ENCODE data around the gene RHOBTB3. TPM values are rescaled to one million over a fixed set of nuclear protein-coding genes. Genes with fewer than 3 reads are reported as not detected.

RHOBTB3 gene
- total RNA-seq, 1 experiment from 2014 or later = 6.8 TPM

DNA sequence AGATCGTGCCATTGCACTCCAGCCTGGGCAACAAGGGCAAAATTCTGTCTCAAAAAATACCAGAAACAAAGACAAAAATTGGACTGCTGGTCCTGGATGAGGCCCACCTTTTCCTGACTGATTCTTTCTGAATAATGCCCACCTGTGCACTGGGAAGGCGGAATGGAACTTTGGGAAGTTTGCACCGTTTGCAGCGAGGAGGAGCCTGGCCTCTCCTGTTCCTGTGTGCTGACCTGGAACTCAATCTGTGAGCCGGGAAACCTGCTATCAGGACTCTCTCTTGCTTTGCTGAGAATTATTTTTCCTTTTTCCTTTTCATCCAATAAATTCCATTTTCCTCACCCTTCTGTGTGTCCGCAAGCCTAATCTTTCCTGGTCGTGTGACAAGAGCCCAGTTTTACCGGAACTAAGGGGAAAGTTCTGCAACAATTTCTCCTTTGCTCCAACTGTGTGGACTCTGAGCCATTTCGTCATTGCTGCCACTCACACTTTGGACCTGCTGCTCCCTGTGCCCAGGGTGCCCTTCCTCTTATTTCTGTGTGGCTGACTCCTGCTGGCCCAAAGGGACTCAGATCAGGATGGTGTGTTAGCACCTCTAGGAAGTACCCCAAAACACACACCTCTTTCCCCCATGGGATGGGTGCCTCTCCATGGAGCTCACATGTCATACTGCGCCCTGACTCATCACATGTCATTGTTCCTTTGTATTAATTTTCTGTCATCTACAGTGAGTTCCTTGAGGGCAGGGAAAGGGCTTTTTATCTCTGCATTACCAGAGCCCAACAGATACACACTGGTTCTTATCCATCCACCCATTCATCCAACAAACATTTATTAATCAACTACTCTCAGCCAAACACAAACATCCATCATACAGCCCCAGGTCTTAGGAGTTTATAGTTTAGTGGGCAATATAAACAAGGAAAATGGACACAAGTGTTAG lies 96.1 kb downstream of the RHOBTB3 start:
- H2BK12ac ChIP-seq (ENCODE audit: insufficient read length, low read depth, low read length) = no peak overlapping the region
- H2BK120ac ChIP-seq (ENCODE audit: low read depth, low read length, poor library complexity, severe bottlenecking) = no peak overlapping the region
- no peak for DNase-seq
- no peak overlapping the region for H3K14ac ChIP-seq (ENCODE audit: insufficient read depth, low read length)
- H3K4ac ChIP-seq (ENCODE audit: low read depth, low read length) = no peak overlapping the region
- no peak overlapping the region for H4K91ac ChIP-seq (ENCODE audit: insufficient read length, low read depth, low read length)
- H3K27ac Mint-ChIP-seq = no peak overlapping the region
- H3K9me3 Mint-ChIP-seq = no peaks in the 10 kb centered on the region
- no peak overlapping the region for H4K5ac ChIP-seq (ENCODE audit: insufficient read length, low read depth, low read length)
- H4K8ac ChIP-seq (replicated peaks; ENCODE audit: insufficient read length, low read depth, low read length) = no peak overlapping the region
- H3K23me2 ChIP-seq (ENCODE audit: insufficient read length, low read depth, low read length, poor library complexity, severe bottlenecking) = peaks cover 5% of the 10 kb centered on the region
- no peak overlapping the region for H2BK20ac ChIP-seq (ENCODE audit: low read depth, low read length, poor library complexity, severe bottlenecking)
- H3K36me3 Mint-ChIP-seq (ENCODE audit: insufficient read depth in 1 of 3, low read depth in 3 of 3) = no peaks in the 10 kb centered on the region
- no peak overlapping the region for H3K4me2 ChIP-seq (ENCODE audit: insufficient read depth, insufficient read length, low read length)
- no peak overlapping the region for H3K18ac ChIP-seq (ENCODE audit: insufficient read length, low read depth, low read length)
- TF ChIP-seq, protein P1, sequence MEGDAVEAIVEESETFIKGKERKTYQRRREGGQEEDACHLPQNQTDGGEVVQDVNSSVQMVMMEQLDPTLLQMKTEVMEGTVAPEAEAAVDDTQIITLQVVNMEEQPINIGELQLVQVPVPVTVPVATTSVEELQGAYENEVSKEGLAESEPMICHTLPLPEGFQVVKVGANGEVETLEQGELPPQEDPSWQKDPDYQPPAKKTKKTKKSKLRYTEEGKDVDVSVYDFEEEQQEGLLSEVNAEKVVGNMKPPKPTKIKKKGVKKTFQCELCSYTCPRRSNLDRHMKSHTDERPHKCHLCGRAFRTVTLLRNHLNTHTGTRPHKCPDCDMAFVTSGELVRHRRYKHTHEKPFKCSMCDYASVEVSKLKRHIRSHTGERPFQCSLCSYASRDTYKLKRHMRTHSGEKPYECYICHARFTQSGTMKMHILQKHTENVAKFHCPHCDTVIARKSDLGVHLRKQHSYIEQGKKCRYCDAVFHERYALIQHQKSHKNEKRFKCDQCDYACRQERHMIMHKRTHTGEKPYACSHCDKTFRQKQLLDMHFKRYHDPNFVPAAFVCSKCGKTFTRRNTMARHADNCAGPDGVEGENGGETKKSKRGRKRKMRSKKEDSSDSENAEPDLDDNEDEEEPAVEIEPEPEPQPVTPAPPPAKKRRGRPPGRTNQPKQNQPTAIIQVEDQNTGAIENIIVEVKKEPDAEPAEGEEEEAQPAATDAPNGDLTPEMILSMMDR (conservative IDR thresholded peaks at IDR 0.05) = no peak
- H2BK15ac ChIP-seq (ENCODE audit: low read depth, low read length) = no peak overlapping the region
- no CpG with 5 or more reads among the region's 10 CpGs for WGBS (ENCODE audit: extremely low coverage, insufficient read length, low lambda C conversion rate)
- H3K4me3 Mint-ChIP-seq = no peak overlapping the region
- H3K79me2 ChIP-seq (ENCODE audit: insufficient read depth, low read length) = no peaks in the 10 kb centered on the region
- H2AK5ac ChIP-seq (ENCODE audit: insufficient read length, low read length) = no peak overlapping the region
- no peaks in the 10 kb centered on the region for H3K79me1 ChIP-seq (ENCODE audit: insufficient read depth, low read depth, low read length, poor library complexity, severe bottlenecking)
- H3K23ac ChIP-seq (ENCODE audit: insufficient read length, low read depth, low read length) = no peak overlapping the region
- H3K9me3 ChIP-seq (ENCODE audit: control insufficient read depth, low read depth, low read length) = no peaks in the 10 kb centered on the region
- no peak overlapping the region for H3T11ph ChIP-seq (ENCODE audit: low read length)
- peaks cover 6% of the 10 kb centered on the region; the same call in 1 of the 2 replicates for H3K4me1 ChIP-seq (ENCODE audit: insufficient read depth, low read length)
- no peak overlapping the region for H3K27ac ChIP-seq (ENCODE audit: insufficient read length, low read depth, low read length)
- peaks cover 13% of the 10 kb centered on the region for H3K27me3 Mint-ChIP-seq (ENCODE audit: low read depth)
- H3K9ac ChIP-seq (ENCODE audit: extremely low read depth, insufficient read length, low read length) = no peak overlapping the region
- H3K27me3 ChIP-seq (ENCODE audit: insufficient read depth, low read length) = no peaks in the 10 kb centered on the region
- peaks cover 18% of the 10 kb centered on the region in 2 experiments for H3K4me1 Mint-ChIP-seq
- H4K20me1 ChIP-seq (ENCODE audit: control insufficient read depth, insufficient read depth, insufficient read length) = no peaks in the 10 kb centered on the region
- no peak overlapping the region for H2BK5ac ChIP-seq (ENCODE audit: insufficient read length, low read length)
- H3K56ac ChIP-seq (ENCODE audit: insufficient read length, low read depth, low read length) = no peak overlapping the region
- H2AFZ ChIP-seq (ENCODE audit: low read length) = no peak overlapping the region
